ENCODE data around the gene PNRC1.
A peak's percentile ranks its signal among the peaks of the same experiment; 100 is the strongest.

PNRC1 gene

DNA sequence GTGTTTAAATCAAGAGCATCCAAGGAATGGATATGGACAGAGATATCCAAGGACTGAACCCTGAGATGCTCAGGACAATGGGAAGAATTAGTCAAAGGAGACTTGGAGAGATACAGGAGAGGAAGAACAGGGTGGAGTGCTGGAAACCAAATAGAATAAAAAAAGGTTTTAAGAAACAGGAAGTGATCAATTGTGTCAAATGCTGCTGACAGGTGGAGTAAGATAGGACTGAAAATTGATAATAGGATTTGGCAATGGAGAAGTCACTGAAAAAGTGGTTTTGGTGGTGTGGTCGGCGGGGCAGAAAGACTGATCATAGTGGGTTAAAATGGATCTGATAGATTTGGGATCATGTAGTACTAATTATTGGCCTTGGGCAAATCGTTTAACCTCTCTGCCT is 37.9 kb upstream of the PNRC1 start:
- 0 out of 2 replicates have a peak overlapping the region, but pooled peaks have one; percentile 13 for H2AFZ ChIP-seq (ENCODE audit: low read depth, low read length)
- no peak overlapping the region for H3K4me2 ChIP-seq (ENCODE audit: low read length)
- H3K4me3 ChIP-seq (ENCODE audit: low read length) = no peak overlapping the region
- no peaks in the 10 kb centered on the region for H3K79me2 ChIP-seq (ENCODE audit: low read length)
- peaks cover 8% of the 10 kb centered on the region for H3K4me1 ChIP-seq (ENCODE audit: low read length)
- H3K9ac ChIP-seq (ENCODE audit: low read length) = no peak overlapping the region
- H4K20me1 ChIP-seq (ENCODE audit: insufficient read depth, low read length) = no peaks in the 10 kb centered on the region
- no peaks in the 10 kb centered on the region for H3K27me3 ChIP-seq (ENCODE audit: low read depth, low read length)
- no peaks in the 10 kb centered on the region for H3K36me3 ChIP-seq (replicated peaks; ENCODE audit: low read depth, low read length)
- H3K9me3 ChIP-seq (ENCODE audit: insufficient read depth, low read length) = no peaks in the 10 kb centered on the region
- TF ChIP-seq, protein P1, sequence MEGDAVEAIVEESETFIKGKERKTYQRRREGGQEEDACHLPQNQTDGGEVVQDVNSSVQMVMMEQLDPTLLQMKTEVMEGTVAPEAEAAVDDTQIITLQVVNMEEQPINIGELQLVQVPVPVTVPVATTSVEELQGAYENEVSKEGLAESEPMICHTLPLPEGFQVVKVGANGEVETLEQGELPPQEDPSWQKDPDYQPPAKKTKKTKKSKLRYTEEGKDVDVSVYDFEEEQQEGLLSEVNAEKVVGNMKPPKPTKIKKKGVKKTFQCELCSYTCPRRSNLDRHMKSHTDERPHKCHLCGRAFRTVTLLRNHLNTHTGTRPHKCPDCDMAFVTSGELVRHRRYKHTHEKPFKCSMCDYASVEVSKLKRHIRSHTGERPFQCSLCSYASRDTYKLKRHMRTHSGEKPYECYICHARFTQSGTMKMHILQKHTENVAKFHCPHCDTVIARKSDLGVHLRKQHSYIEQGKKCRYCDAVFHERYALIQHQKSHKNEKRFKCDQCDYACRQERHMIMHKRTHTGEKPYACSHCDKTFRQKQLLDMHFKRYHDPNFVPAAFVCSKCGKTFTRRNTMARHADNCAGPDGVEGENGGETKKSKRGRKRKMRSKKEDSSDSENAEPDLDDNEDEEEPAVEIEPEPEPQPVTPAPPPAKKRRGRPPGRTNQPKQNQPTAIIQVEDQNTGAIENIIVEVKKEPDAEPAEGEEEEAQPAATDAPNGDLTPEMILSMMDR (IDR thresholded peaks at IDR 0.05; ENCODE audit: low read depth, low read length) = no peak
- no peak for TF ChIP-seq EZH2phosphoT487 (IDR thresholded peaks at IDR 0.05; ENCODE audit: low read depth)
- no peak overlapping the region for H3K27ac ChIP-seq (ENCODE audit: low read length)

- H2AFZ ChIP-seq (ENCODE audit: low read depth, low read length) = no peak overlapping the region
- peaks cover 8% of the 10 kb centered on the region for H3K4me1 ChIP-seq (ENCODE audit: low read length)
- H3K9ac ChIP-seq (ENCODE audit: low read length) = no peak overlapping the region
- TF ChIP-seq, protein P1 (IDR thresholded peaks at IDR 0.05; ENCODE audit: low read depth, low read length) = no peak
- TF ChIP-seq EZH2phosphoT487 (IDR thresholded peaks at IDR 0.05; ENCODE audit: low read depth) = no peak
- no peaks in the 10 kb centered on the region for H3K9me3 ChIP-seq (ENCODE audit: insufficient read depth, low read length)
- no peaks in the 10 kb centered on the region for H3K36me3 ChIP-seq (replicated peaks; ENCODE audit: low read depth, low read length)
- H3K27ac ChIP-seq (ENCODE audit: low read length) = no peak overlapping the region
- H3K79me2 ChIP-seq (ENCODE audit: low read length) = no peaks in the 10 kb centered on the region
- no peak overlapping the region for H3K4me3 ChIP-seq (ENCODE audit: low read length)
- no peak overlapping the region for H3K4me2 ChIP-seq (ENCODE audit: low read length)
- H4K20me1 ChIP-seq (ENCODE audit: insufficient read depth, low read length) = no peaks in the 10 kb centered on the region
- H3K27me3 ChIP-seq (ENCODE audit: low read depth, low read length) = no peaks in the 10 kb centered on the region
These were observed 36.1 kb upstream of the PNRC1 start for GRCh38 chr6:89044328-89045010.

DNA sequence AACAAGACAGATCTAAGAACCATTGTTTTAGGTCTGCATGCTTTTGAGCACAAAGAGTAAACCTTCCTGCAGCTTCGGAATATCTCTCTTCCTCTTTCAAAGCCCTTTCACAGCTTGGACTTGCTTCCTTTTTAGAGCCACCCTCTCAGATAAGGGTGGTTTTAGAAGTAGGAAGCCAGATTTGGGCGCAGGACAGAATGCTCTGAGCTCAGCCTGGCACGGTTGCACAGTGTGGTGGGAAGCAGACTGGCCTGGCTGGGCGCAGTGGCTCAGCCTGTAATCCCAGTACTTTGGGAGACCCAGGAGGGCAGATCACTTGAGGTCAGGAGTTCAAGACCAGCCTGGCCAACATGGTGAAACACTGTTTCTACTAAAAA is 35.6 kb upstream of the PNRC1 start:
- H3K4me3 ChIP-seq (ENCODE audit: low read length) = no peak overlapping the region
- H3K27me3 ChIP-seq (ENCODE audit: low read depth, low read length) = no peaks in the 10 kb centered on the region
- no peak overlapping the region for H2AFZ ChIP-seq (ENCODE audit: low read depth, low read length)
- no peaks in the 10 kb centered on the region for H4K20me1 ChIP-seq (ENCODE audit: insufficient read depth, low read length)
- no peak overlapping the region for H3K27ac ChIP-seq (ENCODE audit: low read length)
- no peaks in the 10 kb centered on the region for H3K9me3 ChIP-seq (ENCODE audit: insufficient read depth, low read length)
- H3K9ac ChIP-seq (ENCODE audit: low read length) = no peak overlapping the region
- H3K4me2 ChIP-seq (ENCODE audit: low read length) = no peak overlapping the region
- no peaks in the 10 kb centered on the region for H3K36me3 ChIP-seq (replicated peaks; ENCODE audit: low read depth, low read length)
- peaks cover 8% of the 10 kb centered on the region for H3K4me1 ChIP-seq (ENCODE audit: low read length)
- H3K79me2 ChIP-seq (ENCODE audit: low read length) = no peaks in the 10 kb centered on the region
- TF ChIP-seq, protein P1 (IDR thresholded peaks at IDR 0.05; ENCODE audit: low read depth, low read length) = no peak
- no peak for TF ChIP-seq EZH2phosphoT487 (IDR thresholded peaks at IDR 0.05; ENCODE audit: low read depth)

GRCh38 chr6:89045576-89045975 is 35.0 kb upstream of the PNRC1 start:
- Histone ChIP-seq H3K36me3 (replicated peaks; ENCODE audit: low read depth, low read length) (no peaks in the 10 kb centered on the region), H3K4me1 (ENCODE audit: low read length) (peaks cover 8% of the 10 kb centered on the region), H2AFZ (ENCODE audit: low read depth, low read length) (no peak overlapping the region), H4K20me1 (ENCODE audit: insufficient read depth, low read length) (no peaks in the 10 kb centered on the region), H3K4me2 (ENCODE audit: low read length) (no peak overlapping the region), H3K79me2 (ENCODE audit: low read length) (no peaks in the 10 kb centered on the region), H3K4me3 (ENCODE audit: low read length) (no peak overlapping the region), H3K27ac (ENCODE audit: low read length) (no peak overlapping the region), H3K9ac (ENCODE audit: low read length) (no peak overlapping the region), H3K27me3 (ENCODE audit: low read depth, low read length) (no peaks in the 10 kb centered on the region), H3K9me3 (ENCODE audit: insufficient read depth, low read length) (no peaks in the 10 kb centered on the region)
- no peak for TF ChIP-seq EZH2phosphoT487 (IDR thresholded peaks at IDR 0.05; ENCODE audit: low read depth)

All from OCI-LY3 (cell line).